NCI-H446 (cell line): ENCODE measurements around the gene SKAP1.

Experiments
- DNase-seq, 2 experiments: peaks; one replicate each; lab custom pipeline; 2025; lab: John Stamatoyannopoulos, UW

The SKAP1 gene

GRCh38 chr17:48244121-48244711 is 185.8 kb downstream of the SKAP1 start:
- DNase-seq: no peak

GRCh38 chr17:48241770-48242497 is 188.1 kb downstream of the SKAP1 start:
- no peak for DNase-seq

DNA sequence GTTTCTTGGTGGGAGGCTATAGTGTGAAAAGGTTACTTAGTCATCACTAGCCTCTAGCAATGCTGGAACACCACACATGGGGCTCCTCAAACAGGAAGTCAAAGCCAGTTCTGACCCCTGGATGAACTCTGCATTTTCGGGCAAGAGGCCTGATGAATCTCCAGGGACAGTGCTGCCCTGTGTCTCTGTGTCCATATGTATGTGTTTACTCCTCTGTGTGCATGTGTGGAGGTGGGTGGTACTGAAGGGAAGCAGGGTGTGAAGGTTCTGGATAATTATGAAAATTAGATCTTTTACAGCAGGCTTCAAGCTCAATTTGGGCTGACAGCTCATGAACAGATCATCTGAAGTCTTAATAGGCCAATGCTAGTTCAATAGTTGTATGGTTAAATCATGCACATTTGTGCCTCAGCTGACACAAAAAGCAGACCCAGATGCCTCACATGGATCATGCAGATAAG is 188.9 kb downstream of the SKAP1 start:
- DNase-seq: no peak

- DNase-seq: no peak
Observed at GRCh38 chr17:48240562-48241130, 189.4 kb downstream of the SKAP1 start.

DNA sequence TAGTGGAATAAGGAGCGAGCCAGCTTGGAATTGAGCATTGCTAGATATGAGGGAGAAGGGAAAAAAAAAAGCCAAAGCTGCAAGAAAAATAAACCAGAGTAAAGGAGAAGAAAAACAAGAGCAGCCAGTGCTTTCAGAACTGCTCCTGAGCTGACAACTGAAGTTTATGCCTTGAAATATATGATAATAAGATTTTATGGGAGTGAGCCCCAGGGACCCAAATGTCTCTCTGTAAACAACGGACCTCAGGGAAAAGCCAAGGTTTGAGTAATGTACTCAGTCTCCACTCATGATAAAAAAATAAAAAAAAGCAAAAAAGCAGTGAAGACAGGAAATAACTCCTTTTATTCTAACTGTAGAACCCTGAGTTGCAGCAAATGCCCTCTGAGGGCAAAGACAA is 189.9 kb downstream of the SKAP1 start:
- no peak for DNase-seq

DNA sequence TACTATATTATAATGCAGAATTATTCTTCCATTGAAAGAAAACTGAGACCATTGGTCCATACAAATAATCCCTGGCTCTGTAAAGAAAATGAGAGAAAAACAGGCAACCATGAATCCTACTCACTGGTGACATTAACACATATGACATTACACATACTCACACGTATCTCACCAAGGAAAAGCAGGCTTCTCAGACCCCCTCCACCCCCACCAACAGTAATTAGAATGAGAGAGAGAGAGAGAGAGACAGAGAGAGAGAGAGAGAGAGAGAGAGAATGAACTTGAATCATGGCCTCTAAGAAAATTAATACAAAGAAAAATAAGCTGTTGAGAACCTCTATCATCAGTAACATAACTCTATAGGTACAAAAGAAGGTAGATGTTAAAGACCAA is 190.4 kb downstream of the SKAP1 start:
- DNase-seq: no peak

- DNase-seq: no peak
Observed at GRCh38 chr17:48238933-48239602, 190.9 kb downstream of the SKAP1 start.

- no peak for DNase-seq
Observed at GRCh38 chr17:48237456-48237855, 192.6 kb downstream of the SKAP1 start.

DNA sequence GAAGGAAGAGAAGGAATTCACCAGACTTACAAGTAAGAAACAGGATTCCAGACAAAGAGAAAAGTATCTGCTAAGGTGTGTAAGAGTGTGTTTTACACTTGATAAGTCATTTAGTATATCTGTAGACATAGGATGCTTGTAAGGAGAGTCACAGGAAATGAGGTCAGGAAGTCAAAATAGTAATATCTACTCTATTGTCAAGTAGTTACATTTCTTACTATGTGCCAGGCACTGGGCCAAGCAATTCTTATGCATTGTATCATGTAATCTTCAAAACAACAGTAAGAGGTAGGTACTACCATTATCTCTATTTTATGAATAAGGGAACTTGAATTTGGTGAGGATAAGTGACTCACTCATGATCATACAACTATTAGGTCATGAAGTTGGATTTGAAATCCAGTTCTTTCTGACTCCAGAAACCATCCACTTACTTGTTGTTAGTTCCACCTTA is 193.3 kb downstream of the SKAP1 start:
- no peak for DNase-seq

- DNase-seq: no peak
Observed at GRCh38 chr17:48234922-48235321, 195.1 kb downstream of the SKAP1 start.

- DNase-seq: no peak
Observed at GRCh38 chr17:48231995-48232959, 197.7 kb downstream of the SKAP1 start.

DNA sequence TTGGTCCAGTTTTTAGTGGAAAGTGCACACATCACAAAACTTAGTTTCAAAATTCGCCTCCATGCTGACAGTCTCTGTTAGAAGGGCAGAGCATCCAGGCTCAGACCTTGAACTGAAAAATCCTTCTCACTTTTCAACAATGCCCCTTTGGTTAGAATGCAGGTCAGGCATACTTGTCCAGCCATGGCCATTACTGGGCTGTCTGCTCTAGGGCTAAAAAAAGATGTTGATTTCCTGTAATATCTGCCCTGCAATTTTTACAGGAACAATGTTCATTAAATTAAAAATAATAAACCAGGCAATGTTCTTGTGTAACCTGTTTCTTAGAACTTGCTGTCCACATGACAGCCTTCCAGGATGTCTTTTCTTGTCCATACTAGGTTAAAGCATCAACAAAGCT is 200.1 kb downstream of the SKAP1 start:
- DNase-seq: no peak

DNA sequence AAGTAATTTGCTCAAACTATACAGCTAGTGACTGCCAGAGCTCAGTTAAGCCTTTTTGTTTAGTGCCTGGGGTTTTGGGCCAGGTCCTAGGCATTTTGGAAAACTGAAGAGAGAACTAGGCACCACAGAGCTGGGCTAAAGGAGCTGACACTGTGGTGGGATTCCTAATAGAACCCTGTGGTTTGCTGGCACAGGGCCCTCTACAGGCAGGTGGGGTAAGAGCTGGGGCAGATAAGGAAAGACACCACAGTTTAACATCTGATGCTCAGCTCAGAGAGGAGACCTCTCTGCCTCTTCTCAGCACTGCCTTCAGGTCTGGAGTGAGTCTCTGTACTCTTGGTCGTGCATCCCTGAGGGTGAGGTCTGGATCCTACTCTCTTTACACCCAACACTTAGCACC is 201.3 kb downstream of the SKAP1 start:
- DNase-seq: no peak

DNA sequence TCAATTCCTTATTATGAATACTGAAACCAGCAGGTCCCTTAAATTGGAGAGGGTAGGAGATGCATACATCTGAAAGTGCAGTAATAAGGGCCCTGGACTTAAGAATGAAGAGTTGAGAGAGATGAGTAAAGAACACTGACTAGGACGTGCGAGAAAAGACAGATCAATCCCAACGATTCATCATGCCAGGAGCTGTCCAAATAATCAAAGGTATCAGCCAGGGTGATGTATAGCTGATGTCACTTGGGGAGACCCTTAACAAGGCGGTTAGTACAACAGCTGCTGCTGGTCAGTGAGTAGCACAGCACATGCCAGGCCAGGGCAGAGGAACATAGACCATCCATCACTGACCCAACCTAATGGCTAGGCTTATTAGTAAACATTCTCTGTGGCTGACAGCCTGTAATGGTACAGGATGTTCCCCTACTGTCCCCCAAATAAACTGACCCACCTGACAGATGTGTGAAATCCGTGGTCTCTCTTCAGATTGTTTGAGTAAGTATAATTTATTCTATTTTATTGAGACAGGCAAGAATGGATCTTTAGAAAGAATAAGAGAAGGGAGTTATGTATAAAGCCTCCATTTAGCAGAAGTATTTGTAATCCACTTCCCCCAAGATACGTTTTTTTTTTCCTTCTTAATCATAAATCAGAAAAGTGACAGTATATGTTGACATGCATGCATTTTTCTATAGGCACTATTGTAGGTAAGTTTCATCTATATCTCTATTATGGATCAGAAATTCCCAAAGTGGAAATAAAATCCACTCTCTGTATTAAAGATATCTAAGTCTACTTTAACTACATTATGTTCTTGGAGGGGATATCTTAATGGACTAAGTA is 204.1 kb downstream of the SKAP1 start:
- DNase-seq: no peak

- no peak for DNase-seq
Observed at GRCh38 chr17:48223945-48224344, 206.1 kb downstream of the SKAP1 start.

GRCh38 chr17:48219617-48220016 is 210.4 kb downstream of the SKAP1 start:
- DNase-seq: no peak

DNA sequence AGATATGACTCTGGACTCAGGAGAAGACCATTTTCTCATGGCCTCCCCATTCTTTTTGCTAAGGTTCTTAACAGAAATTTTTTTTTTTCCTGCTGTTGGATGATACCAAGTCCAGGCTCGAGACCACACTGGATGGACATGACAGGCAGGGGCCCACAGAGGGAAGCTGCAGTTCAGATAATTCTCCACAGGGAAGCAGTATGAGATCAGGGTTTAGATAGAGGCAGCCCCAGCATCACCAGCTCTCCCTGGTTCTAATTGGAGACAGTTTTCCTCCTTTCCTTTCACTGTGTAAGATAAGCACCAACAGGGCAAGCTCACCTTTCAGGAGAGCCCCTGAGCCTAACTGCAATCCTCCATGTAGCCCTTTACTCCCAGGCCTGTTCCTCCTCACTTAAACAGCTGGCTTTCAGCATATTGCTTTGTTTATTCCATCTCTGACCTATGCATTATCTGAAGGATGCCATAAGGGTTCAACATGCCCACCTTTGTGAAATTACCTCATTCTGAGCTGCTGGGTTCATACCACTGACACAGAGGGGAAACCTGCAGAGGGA is 214.4 kb downstream of the SKAP1 start:
- DNase-seq: no peak

- no peak for DNase-seq
Observed at GRCh38 chr17:48213797-48214196, 216.2 kb downstream of the SKAP1 start.

GRCh38 chr17:48211787-48212186 is 218.2 kb downstream of the SKAP1 start:
- no peak for DNase-seq

DNA sequence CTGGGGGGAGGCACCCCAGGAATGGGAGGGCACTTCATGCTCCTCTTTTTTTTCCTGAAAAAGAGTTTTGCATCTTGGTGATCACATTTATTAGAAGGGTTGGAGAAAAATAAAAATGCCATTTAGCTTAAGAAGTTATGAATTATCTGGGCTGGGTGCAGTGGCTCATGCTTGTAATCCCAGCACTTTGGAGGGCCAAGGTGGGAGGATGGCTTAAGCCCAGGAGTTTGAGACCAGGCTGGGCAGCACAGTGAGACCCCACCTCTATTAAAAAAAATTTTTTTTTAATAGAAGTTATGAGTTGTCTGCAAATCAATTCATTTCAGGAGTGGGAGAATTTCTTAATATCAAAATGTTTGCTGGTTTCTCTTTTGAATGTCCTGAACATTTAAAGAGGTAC is 219.0 kb downstream of the SKAP1 start:
- no peak for DNase-seq
